KOPT-K1 (cell line): ENCODE data around the gene RBBP5.

Experiments used
- H3K27ac ChIP-seq: fragments of 200-600 bp; sonication (generic); 2 replicates; pipeline ENCODE4 v1.5.1; 2016; ENCODE audit warnings: antibody characterized with exemption, mild to moderate bottlenecking, low read depth, low read length; ENCODE audit not compliant: poor library complexity, severe bottlenecking
- H3K36me3 ChIP-seq: fragments of 200-600 bp; sonication (generic); 2 replicates; pipeline ENCODE4 v1.5.1; 2017; ENCODE audit warnings: antibody characterized with exemption, mild to moderate bottlenecking, low read length, moderate library complexity; ENCODE audit not compliant: insufficient read depth
- H3K9me3 ChIP-seq: fragments of 200-600 bp; sonication (generic); 2 replicates; pipeline ENCODE4 v1.5.1; 2017; ENCODE audit warnings: antibody characterized with exemption, low read length, mild to moderate bottlenecking; ENCODE audit not compliant: insufficient read depth, poor library complexity, severe bottlenecking

Gene RBBP5

DNA sequence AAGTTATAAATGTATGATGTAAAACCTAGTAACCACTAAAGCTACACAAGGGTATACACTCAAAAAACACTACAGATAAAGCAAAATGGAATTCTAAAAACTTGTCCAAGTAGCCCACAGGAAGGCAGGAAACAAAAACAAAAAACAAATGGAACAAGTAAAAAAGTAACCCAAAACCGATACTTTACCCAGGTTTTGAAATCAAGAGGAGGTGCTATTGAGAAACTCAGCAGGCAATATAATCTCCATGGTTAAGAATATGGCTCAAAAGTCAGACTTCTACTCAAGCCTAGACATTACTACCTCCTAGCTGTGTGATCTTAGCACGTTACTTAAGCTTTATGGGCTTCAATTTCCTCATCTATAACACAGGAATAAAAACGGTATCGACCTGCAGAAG lies 13.3 kb downstream of the RBBP5 start:
- no peak overlapping the region for H3K27ac ChIP-seq
- no peaks in the 10 kb centered on the region for H3K9me3 ChIP-seq
- peaks cover 86% of the 10 kb centered on the region for H3K36me3 ChIP-seq

DNA sequence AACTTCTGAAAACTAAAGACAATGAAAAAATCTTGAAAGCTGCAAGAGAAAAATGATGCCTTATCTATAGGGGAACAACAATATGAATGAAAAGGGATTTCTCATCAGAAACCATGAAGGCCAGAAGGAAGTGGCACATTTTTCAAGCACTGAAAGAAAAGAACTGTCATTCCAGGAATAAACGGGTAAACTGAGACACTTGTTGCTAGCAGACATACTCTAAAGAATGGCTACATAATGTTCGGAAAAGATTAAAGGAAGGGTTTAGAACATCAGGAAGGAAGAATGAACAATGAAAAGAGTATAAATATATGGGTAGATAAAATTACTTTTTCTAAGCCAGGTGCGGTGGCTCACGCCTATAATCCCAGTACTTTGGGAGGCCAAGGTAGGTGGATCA lies 14.5 kb downstream of the RBBP5 start:
- H3K36me3 ChIP-seq, result peaks cover 86% of the 10 kb centered on the region
- no peak overlapping the region for H3K27ac ChIP-seq
- no peaks in the 10 kb centered on the region for H3K9me3 ChIP-seq

DNA sequence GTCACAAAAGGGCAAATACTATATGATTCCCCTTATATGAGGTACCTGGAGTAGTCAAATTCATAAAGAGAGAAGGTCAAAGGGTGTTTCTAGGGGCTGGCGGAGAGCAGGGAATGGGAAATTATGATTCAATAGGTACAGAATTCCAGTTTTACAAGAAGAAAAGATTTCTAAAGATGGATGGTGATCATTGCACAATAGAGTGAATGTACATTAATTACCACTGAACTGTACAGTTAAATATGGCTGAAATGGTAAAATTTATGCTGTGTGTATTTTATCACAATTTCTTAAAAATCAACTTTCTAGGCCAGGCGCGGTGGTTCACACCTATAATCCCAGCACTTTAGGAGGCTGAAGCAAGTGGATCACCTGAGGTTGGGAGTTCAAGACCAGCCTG lies 19.4 kb downstream of the RBBP5 start:
- Histone ChIP-seq H3K27ac (no peak overlapping the region), H3K36me3 (peaks cover 98% of the 10 kb centered on the region), H3K9me3 (no peaks in the 10 kb centered on the region)

DNA sequence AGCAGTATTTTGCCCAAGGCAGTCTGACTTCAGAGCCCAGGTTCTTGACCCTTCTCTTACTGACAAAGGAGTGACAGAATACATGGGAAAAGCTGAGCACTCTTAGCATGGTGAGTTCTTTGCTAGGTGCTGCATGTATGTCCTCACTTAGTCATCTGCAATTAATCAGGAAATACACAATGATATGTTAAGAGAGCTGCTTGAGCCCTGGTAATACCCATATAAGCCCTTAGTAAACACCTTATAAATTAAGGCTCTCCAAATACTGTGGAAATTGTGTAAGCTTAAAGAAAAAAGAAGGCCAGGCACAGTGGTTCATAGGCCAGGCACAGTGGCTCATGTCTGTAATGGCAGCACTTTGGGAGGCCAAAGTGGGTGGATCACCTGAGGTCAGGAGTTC lies 23.5 kb downstream of the RBBP5 start:
- Histone ChIP-seq H3K27ac (no peak overlapping the region), H3K9me3 (no peaks in the 10 kb centered on the region), H3K36me3 (peaks cover 97% of the 10 kb centered on the region)

DNA sequence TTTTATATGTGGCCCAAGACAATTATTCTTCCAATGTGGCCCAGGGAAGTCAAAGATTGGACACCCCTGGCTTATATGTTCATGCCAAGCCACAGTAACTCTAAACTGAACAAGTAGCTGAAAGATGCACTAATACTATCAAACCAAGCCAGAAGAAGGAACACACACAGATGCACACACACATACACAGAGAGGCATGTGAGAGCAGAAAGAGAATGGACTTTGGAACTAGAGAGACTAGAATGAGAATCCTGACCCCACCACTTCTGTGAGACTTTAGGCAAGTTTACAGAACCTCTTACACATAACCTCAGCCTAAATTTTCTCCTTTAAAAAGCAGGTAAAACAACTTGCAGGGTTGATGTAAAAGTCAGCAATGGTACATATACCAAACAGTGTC lies 26.4 kb downstream of the RBBP5 start:
- Histone ChIP-seq H3K9me3 (no peaks in the 10 kb centered on the region), H3K36me3 (peaks cover 97% of the 10 kb centered on the region), H3K27ac (no peak overlapping the region)

DNA sequence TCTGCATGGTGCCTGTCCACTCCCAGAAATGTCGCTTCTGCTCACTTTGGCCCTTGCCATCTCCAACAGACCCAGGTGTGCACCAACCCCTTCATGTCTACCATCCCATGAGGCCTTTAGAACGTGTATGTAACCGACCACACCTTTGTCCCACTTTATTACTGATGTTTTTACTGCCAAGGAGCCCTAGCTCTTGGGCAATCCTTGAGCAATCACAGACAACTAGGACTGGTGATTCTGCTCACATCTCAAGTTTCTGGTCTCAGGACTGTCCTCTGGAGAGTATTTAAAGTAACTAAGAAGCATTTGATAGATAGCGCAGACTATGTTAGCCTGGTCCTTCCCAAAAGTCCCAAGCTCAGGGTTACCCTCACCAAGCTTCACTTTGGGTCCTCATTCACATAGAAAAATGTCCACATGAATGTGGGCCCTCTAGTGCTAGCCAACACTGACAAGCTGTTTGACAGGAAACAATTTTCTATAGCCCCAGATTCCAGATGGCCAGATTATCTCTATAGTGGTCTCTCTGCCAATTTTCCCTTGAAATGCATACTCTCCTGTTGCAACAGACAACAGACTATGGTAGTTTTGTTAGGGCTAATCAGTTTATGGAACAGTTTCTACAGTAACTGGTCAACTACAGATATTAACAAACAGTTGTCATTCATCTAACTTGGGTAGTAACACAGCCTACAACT lies 30.6 kb downstream of the RBBP5 start:
- no peak overlapping the region for H3K27ac ChIP-seq
- no peaks in the 10 kb centered on the region for H3K9me3 ChIP-seq
- H3K36me3 ChIP-seq, result peaks cover 92% of the 10 kb centered on the region

DNA sequence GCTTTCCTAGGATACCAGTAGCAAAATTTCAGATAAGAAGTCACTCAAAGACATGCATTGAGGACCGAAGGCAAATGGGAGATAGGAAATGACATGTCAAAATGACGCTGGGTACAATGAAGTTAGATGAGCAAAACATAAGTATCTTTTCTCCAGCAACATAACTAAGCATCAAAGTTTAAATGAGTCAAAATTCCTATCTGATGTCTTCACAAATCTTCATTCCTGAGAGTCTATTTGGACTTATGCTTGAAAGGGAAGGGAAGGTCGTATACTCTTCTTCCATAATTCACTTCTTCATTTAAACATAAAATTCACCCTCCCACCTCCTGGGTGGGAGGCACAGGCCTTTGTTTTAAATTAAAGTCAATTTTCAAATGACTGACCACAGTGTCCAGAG lies 33.4 kb downstream of the RBBP5 start:
- H3K27ac ChIP-seq, result no peak overlapping the region
- peaks cover 92% of the 10 kb centered on the region for H3K36me3 ChIP-seq
- H3K9me3 ChIP-seq, result no peaks in the 10 kb centered on the region

DNA sequence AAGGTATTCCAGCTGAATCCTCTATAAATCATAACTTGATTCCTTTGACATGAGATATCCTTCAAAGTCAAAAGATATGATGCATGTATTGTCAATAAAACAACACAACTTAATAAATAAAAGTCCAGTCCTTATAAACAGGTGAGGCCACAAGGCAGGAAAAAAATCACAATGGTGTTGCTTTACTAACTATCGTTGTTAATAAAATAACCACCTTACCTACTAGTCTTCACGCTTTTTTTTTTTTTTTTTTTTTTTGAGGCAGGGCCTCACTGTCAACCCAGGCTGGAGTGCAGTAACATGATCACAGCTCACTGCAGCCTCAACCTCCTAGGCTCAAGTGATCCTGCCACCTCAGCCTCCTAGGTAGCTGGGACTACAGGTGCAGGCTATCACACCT lies 37.4 kb downstream of the RBBP5 start, which contains the start of gene TMEM81:
Gene TMEM81 (minus strand): TSS at position 101 of the 400 bp plus-strand sequence. CDS start 140 bp downstream, outside the sequence.
- H3K27ac ChIP-seq, result no peak within 1 kb of the TSS
- peaks cover 57% of the 10 kb centered on the region for H3K36me3 ChIP-seq
- H3K9me3 ChIP-seq, result no peaks in the 10 kb centered on the region

DNA sequence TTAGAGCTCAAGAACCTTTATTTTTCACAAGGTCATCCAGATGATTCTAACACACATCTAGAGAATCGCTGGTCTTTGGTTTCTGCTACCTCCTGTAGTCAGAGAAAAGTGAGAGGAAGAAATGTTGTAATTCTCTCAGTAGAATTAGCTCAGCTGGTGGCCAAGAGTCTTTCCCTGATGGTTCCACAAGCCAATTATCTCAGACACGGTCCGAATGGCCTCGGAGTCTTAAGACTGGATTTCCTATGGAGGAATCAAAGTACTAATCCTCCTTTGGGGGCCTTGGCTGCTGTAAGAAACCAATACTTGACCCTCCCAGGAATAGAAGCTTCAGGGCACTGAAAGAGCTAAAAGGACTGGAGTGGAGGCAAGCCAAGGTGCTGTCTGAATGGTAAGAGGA lies 39.3 kb downstream of the RBBP5 start:
- H3K9me3 ChIP-seq, result no peaks in the 10 kb centered on the region
- no peak overlapping the region for H3K27ac ChIP-seq
- peaks cover 38% of the 10 kb centered on the region for H3K36me3 ChIP-seq

DNA sequence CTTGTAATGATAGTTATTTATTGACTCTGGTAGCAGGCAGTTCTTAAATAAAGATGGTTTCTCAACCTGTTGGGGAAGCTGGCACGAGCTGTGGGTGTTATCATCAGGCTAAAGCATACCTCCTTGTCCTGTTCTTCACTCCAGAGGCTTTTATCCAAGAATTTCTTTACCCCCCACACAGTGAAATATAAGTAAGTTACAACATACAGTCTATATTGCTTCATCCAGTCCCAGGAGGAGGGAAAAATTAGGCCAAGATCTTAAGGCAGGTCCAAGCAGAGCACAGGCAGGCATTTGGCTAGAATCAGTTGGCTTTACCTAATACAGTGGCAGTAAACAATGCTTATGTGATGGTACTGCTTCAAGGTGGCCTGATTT lies 43.9 kb downstream of the RBBP5 start:
- Histone ChIP-seq H3K9me3 (no peaks in the 10 kb centered on the region), H3K36me3 (no peaks in the 10 kb centered on the region)

DNA sequence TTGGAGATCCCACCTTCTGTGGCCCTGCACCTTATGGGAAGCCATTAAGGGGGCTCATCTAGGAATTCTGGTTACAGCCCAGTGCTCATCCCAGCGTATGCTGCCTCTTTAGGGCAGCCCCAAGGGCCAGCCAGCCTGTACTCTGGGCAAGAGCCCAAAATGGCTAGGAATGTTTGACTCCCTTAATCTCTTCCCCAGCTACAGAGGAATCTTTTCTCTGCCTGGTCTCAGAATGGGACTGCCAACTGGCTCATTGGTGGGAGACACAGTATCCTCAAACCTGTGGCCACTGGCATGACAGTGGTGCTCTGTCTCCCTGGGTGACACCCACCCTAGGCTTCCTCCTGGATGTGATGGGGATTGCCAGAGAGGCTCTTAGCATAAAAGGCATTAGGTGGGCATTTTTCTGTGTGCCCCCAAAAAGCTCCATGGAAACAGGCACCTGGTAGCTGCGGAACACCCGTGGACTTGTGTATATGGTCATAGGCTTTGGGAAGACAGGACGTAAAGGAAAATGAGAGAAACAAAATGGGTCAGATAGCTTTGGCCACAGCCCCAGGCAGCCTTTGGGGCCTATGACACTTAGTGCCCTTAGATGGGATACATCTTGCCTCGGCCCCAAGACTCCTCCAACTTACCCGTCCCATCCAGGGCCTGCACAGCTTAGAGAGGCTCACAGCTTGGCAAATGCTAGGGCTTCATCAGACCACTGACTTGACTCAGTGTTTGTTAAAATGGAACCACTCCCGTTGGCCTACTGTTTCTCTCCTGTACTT lies 44.4 kb downstream of the RBBP5 start:
- Histone ChIP-seq H3K36me3 (no peaks in the 10 kb centered on the region), H3K9me3 (no peaks in the 10 kb centered on the region), H3K27ac (no peak overlapping the region)

More for the DNA sequence above, 43.9 kb downstream of the RBBP5 start:
- H3K27ac ChIP-seq, result no peak overlapping the region

DNA sequence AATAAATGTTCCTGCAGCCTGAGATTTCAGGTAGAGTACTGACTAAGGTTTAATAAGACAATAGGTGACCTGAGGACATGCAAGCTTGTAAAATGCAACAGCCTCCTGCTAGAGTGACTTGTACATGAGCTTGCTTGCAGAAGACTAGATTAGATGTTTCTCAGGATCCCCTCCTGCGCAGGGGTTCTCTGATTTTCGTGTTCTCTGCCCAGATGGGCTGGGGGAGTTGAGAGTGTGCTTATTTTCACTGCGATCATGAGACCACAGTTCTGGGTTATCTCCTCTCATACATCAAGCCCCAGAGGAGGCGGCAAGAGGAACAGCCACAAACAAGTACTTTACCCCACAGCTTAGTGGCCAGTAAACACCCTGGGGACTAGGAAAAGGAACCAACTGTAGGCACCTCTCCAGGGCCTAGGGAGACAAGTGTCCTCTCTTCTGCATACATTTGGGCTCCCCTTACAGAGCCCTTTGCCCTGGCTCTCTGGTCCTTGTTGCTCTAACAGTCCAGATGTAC lies 45.5 kb downstream of the RBBP5 start:
- H3K36me3 ChIP-seq, result no peaks in the 10 kb centered on the region
- H3K9me3 ChIP-seq, result no peaks in the 10 kb centered on the region
- H3K27ac ChIP-seq, result no peak overlapping the region

DNA sequence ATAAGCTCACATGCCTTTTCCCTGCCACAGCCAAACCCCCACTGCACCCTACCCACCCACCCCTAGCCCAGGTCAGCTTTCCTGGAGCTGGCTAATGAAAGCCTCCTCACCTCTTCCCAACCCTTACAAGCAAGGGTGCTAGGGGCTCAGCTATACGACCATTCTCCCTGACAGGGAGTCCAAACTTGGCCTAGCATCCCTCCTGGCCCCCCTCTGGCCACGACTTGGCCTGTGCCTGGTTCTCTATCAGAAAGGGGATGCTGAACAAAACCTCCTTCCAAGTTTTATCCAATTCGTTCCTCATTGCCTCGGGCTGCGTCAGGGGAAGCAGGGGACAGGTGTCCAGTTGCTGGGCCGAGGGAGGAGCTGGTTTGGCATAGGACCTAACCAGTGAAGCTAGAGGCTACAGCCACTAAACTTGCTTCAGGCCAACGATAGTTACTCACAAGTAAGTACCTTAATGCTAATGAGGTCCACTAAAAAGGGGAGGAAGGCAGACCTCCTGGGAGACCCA lies 46.1 kb downstream of the RBBP5 start:
- Histone ChIP-seq H3K36me3 (no peaks in the 10 kb centered on the region), H3K27ac (no peak overlapping the region), H3K9me3 (no peaks in the 10 kb centered on the region)

DNA sequence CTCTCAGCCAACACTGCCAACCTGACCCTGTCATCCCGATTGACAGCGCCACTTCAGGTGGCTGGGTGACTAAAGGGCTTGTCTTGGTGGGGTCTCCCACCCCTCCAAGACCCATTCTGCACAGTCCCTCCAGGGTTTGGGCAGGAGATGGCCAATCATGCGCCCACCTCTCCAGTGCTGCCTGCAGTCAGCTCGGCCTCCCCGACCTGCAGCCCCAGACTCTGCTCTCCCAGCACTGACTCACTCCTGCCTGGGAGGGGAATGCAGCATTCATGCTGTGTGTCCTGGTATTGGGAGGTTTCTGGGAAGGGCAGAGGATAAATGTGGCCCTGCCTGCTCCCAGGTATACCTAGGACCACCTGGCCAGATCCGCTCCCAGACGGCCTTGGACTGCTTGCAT lies 47.3 kb downstream of the RBBP5 start:
- H3K9me3 ChIP-seq, result no peaks in the 10 kb centered on the region

DNA sequence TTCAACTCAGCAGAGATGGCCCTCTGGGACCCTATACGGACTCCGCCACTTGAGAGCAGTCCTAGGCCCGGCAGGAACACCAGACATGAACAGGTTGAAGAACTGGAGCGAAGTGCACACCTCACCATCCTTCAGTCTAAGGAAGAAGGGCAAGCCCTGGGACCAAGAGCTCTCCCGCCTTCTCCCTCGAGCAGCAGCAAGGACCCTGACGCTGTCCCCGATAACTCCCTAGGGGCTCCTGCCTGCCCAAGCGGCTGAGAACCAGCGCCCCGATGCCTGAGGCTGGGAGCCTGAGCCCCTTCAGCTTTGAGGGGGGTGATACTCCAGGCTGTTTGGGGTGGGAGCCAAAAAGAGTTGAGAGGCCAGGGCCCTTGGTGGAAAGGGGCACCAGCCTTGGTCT lies 47.7 kb downstream of the RBBP5 start:
- Histone ChIP-seq H3K36me3 (no peaks in the 10 kb centered on the region), H3K27ac (no peak overlapping the region), H3K9me3 (no peaks in the 10 kb centered on the region)

More for the DNA sequence above, 47.3 kb downstream of the RBBP5 start:
- Histone ChIP-seq H3K27ac (no peak overlapping the region), H3K36me3 (no peaks in the 10 kb centered on the region)
